DMS79 (cell line): ENCODE data around the gene GHSR.
"Not testable (repeated sequence)": the region's sequence is repeated elsewhere in the genome, so short reads cannot be mapped to it uniquely, and the experiment has no call there.

Experiments
- DNase-seq: peaks from one replicate; lab custom pipeline; 2025; lab: John Stamatoyannopoulos, UW

Gene GHSR, protein sequence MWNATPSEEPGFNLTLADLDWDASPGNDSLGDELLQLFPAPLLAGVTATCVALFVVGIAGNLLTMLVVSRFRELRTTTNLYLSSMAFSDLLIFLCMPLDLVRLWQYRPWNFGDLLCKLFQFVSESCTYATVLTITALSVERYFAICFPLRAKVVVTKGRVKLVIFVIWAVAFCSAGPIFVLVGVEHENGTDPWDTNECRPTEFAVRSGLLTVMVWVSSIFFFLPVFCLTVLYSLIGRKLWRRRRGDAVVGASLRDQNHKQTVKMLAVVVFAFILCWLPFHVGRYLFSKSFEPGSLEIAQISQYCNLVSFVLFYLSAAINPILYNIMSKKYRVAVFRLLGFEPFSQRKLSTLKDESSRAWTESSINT

DNA sequence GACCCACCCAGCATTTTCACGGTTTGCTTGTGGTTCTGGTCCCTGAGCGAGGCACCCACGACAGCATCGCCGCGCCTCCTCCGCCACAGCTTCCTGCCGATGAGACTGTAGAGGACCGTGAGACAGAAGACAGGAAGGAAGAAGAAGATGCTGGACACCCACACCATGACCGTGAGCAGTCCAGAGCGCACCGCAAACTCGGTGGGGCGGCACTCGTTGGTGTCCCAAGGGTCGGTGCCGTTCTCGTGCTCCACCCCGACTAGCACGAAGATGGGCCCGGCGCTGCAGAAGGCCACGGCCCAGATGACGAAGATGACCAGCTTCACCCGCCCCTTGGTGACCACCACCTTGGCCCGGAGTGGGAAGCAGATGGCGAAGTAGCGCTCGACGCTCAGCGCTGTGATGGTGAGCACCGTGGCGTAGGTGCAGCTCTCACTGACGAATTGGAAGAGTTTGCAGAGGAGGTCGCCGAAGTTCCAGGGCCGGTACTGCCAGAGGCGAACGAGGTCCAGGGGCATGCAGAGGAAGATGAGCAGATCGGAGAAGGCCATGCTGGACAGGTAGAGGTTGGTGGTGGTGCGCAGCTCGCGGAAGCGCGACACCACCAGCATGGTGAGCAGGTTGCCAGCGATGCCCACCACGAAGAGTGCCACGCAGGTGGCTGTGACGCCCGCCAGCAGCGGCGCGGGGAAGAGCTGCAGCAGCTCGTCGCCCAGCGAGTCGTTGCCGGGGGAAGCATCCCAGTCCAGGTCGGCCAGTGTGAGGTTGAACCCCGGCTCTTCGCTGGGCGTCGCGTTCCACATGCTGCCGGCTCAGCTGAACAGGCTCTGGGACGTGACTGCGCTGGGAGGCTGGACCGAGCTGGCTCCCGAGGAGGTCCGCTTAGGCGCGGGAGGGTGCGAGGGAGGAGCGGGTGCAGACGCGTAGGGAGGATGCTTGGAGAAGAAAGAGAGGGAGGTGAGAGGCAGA is at the start of gene GHSR:
TSS of gene GHSR (minus strand) at position 846 of the 969 bp plus-strand sequence. CDS start at position 803, 43 bp downstream.
- no peak for DNase-seq

DNA sequence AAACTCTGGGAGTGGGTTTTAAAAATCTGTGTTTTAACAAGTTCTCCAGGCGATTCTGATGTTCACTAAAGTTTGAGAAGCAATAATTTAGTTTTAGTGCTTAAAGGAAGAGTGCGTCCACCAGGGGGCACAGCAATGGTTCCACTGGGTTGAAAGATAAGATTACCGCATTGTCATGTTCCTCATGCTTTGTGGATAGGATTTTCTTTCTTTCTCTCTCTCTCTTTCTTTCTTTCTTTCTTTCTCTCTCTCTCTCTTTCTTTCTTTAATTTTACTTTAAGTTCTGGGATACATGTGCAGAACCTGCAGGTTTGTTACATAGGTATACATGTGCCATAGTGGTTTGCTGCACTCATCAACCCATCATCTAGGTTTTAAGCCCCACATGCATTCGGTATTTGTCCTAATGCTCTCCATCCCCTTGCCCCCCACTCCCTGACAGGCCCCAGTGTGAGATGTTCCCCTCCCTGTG is 42.0 kb upstream of the GHSR start:
- DNase-seq: not testable (repeated sequence)

GRCh38 chr3:172478116-172478515 is 29.9 kb upstream of the GHSR start:
- no peak for DNase-seq

DNA sequence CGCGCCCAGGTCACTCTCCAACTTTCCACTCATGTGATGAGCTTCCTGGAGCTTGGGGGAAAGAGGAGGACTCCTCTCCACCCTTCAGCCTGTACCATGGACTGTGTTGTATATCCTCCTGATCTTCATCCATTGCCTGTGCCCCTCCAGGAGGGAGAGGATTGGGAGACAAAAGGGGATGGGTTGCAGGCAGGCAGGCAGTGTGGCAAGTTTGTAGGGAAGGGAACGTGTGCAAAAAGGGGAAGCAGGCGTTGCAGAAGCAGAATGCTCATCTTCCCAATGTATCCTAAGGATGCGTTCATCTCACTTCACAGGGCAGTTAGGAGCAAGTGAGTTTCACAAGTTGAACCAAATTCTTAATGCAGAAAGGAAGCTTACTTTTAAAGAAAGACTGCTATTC is 28.1 kb upstream of the GHSR start:
- DNase-seq: no peak

GRCh38 chr3:172475703-172476102 is 27.4 kb upstream of the GHSR start:
- no peak for DNase-seq

DNA sequence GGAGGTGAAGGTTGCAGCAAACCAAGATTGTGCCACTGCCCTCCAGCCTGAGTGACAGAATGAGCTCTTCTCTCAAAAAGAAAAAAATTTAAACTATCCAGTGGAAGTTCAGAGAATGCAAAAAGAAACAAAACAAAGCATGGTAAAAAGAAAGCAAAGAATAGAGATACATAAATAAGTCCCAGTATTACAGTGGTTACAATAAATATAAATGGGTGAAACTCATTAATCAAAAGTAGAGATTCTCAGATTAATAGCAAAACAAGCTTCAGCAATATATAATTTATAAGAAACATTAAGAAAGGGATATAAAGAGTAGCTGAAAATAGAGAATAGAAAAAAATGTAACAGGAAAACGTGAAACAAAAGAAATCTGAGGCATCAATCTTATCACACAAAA is 23.6 kb upstream of the GHSR start:
- no peak for DNase-seq

DNA sequence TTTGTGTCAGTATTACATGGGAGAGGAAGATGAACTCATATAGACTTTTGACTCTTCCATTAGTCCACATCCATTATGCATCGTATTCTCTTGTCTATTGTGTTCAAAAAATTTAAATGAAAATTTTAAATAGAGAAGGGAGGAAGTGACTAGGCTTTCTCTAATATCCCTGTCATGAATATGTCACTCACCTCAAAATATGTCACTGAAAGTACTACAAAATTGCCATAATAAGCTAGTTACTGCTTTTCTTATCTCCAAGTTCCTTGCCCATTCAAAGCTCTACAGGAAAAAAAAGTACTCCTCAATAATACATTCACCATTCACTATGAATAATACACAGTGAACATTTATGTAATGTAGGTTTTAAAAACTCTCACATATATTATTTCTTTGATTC is 22.3 kb upstream of the GHSR start:
- no peak for DNase-seq

- no peak for DNase-seq
Observed at GRCh38 chr3:172467170-172467824, 19.0 kb upstream of the GHSR start.

DNA sequence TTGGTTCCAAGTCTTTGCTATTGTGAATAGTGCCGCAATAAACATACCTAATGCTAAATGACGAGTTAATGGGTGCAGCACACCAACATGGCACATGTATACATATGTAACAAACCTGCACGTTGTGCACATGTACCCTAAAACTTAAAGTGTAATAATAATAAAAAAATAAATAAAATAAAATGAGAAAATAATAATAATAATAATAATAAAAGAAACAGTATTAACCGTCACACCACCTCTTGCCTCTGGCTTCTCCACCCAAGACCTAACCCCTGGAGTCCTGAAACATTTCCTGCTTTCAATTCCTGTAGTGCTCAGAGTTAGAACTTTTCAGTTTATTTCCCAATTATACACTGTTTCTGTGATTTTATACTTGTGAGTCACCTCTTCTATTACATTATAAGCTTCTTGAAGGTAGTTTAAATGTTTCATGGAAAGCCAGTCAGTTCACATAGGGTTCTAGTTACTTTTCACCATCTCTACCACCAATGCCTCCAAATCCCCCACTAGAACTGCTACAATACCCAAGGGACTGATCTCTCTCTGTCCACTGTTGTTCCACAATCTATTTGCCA is 18.4 kb upstream of the GHSR start:
- no peak for DNase-seq

DNA sequence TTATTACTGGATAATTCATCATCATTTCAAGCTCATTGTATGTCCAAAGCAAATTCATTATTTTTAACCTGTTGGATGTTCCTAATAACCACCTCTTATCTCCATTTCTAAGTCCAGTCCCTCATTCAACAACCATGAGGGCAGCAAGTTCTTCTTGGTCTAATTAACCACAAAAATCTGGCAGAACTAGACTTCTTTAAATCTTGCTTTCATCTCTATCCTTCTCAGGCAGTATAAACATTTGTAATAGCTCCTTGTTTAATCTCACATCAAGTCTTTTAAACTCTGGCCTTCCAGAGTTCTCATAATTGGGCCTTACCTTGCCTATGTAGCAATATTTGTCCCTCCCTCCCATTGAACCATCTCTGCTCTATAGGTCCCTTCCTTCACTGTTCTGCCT is 17.0 kb upstream of the GHSR start:
- no peak for DNase-seq

GRCh38 chr3:172464306-172464705 is 16.1 kb upstream of the GHSR start:
- no peak for DNase-seq

DNA sequence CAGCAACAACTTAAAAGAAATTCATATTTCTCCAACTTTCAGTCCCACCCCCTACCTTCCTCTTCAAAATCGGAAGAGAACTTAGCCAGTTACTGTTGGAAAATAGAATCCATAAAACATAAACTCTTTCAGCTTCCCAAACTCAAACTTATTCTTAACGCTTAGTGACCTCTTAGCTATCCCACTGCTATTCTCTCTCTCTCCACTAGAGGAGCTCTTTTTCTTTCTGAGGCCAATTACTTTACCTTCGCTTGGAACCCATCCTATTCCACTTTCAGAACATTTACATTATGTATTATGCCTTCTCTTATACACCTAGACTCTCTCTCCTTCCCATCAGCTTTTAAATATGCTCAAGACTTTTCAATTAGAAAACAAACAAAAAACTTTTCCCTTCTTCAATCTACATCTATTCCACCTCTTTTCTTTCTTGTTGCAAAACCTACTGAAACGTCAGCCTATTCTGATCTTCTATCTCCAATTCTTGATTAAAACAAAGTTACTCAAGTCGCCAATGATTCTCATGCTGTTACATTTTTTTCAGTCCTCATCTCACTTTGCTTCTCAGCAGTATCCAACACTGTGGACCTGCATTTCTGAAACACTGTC is 13.4 kb upstream of the GHSR start:
- DNase-seq: no peak

DNA sequence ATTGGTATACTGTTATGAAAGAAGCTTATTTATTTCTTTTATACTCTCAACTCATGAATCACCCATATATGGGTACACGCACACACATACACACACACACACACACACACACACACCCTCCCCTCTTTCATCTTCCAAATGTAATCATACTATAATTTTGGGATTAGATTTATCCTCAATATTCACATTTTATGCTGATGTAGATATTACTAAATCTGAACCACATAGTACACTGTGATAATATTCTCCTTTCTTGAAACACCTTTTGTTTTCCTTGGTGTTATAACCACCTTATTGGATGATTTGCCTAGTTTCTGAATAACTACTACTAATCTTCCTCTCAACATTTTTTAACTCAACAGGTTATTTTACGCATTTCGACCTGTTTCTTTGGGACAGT is 8.1 kb upstream of the GHSR start:
- DNase-seq: no peak

GRCh38 chr3:172454180-172454579 is 5.9 kb upstream of the GHSR start:
- no peak for DNase-seq

- no peak for DNase-seq
Observed at GRCh38 chr3:172449466-172450149, 1.4 kb upstream of the GHSR start.

GRCh38 chr3:172448661-172449465 is 607 bp upstream of the GHSR start:
- no peak for DNase-seq

GRCh38 chr3:172446198-172446597 is 2.1 kb downstream of the GHSR start:
- no peak for DNase-seq

- DNase-seq: no peak
Observed at GRCh38 chr3:172444821-172445220, 3.4 kb downstream of the GHSR start.

DNA sequence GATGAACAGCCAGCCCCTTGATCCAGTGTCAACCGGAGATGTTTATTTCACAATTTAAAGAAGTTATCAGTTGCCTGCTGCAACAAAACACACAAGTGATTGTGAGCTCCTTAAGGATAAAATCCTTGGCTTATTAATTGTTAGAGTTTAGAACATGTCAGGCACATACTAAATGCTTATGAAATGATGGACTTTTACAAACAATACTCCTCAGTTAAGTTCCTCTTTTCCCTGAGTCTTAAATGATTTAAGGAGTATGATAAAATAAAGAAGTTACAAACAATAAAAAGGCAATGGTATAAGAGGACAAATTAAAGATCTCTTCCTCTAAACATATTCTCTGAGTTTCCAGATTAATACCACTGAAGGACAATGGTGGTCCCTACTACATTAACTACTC is 5.7 kb downstream of the GHSR start:
- no peak for DNase-seq

DNA sequence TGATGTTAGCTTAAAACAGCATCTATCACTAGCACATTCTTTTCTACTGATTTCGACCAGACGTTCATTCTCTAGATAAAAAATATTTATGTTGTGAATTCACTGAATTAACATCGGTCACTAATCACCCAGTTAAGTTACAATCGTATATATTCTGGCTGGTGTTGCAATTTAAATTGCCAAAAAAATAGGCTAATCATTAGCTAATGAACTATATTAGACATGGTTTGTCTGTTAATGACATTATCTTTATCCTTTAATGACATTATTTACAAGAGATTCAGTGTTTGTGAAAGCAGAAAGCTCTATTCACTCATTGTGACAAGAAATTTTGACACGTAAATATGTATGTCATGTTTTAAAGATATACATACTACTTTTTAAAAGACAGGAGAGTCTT is 6.7 kb downstream of the GHSR start:
- DNase-seq: no peak
